Pons (tissue), 1 donor: ENCODE results near the gene ADAMTS4.
A peak's percentile ranks its signal among the peaks of the same experiment; 100 is the strongest.
"Not testable (repeated sequence)": the region's sequence is repeated elsewhere in the genome, so short reads cannot be mapped to it uniquely, and the experiment has no call there.

Experiments
- DNase-seq: peaks from one replicate; pipeline ENCODE4 v3.0.0-alpha.2; 2016; ENCODE audit warnings: low spot score

ADAMTS4 gene

DNA sequence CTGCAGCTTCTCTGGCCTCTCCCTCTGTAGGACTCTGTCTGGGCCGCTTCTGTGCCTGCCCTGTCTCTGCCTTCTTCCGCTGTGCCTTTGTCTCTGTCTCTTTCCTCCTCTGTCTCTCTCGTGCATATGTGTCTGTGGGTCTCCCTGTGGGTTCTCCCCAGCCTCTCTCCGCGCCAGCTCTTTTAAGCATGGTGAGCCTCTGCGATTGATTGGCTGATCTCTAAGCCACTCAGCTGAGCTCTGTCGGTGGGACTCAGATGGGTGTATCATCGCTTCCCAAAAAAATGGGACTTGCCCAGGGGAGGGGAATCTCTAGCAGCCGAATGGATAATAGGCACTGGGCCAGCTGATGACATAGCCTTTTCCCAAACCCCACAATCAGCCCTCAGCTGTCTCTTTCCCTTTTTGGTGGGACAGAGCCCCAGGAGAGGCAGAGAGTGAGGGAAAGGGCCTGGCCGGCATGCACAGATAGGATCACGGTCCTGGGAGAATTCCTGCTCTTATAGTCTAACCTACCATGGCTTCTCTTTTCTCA, at the start of gene ADAMTS4:
Gene ADAMTS4, minus strand, starts transcription at position 158 of the 535 bp plus-strand sequence. CDS start 427 bp downstream, outside the sequence.
- peak; percentile 98 for DNase-seq

- DNase-seq, result no peak
Measured at GRCh38 chr1:161244888-161245287, 46.0 kb upstream of the ADAMTS4 start.

DNA sequence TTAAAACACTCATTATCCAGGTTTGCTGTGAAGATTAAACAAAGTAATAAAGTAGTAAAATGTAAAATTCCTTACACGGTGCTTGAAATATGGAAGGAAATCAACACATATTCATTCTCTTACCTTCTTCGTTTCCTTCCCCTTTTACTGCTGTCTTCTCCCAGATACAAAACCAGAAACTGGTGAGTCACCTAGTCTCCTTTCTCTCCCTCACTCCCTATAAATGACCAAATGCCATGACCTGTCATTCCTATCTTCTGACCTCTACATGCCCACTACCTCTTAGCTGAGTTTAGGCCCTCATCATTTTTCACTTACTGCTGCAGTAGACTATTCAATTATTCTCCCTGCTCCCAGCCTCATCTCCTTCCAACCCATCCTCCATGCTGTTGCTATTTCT, 43.5 kb upstream of the ADAMTS4 start:
- DNase-seq, result no peak

- DNase-seq, result no peak
Measured at GRCh38 chr1:161241682-161242081, 42.8 kb upstream of the ADAMTS4 start.

- DNase-seq, result no peak
Measured at GRCh38 chr1:161238039-161238473, 39.2 kb upstream of the ADAMTS4 start, which contains the start of gene NR1I3. NR1I3 (minus strand) TSS chr1:161238203; CDS start chr1:161236565, 1,638 bp downstream.

- no peak for DNase-seq
Measured at GRCh38 chr1:161235957-161236775, 37.3 kb upstream of the ADAMTS4 start.

DNA sequence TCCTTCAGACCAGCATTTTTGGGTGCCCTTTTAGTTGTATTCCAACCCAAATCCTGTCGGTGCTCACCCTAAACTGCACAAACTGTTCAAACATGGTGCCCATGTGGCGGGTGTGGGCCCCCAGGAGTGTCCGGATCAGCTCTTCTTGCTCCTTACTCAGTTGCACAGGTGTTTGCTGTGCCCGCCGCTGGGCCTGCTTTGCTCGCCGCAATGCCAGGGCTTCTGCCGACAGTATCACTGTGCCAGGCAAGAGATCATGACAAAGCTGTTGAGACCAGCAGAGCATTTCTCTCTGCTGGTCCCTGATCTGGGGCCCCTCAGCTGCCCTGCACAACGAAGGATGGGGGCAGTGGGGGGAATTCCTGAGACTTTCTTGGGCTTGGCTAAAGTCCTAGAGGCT, 34.2 kb upstream of the ADAMTS4 start:
- DNase-seq, result no peak

DNA sequence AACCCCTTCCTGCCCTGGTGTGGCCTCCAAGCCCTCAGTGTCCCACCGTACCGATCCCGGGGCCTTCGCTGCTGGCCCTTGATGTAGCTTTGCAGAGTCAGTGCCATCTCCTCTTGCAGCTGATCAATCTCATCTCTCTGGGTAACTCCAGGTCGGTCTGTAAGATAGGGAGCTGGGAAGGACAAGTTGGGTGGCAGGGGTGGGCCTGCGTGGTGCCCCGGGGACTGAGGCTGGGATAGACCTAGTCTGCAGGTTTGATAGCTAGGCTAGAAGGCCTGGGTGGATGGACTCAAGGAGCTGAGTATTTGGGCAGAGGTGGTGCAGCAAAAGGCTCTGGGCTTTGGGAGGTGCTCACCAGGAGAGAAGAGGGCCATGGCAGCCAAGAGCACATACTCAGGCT, 31.9 kb upstream of the ADAMTS4 start:
- no peak for DNase-seq

- no peak for DNase-seq
Measured at GRCh38 chr1:161229896-161230295, 31.0 kb upstream of the ADAMTS4 start.

GRCh38 chr1:161228032-161228431, 29.2 kb upstream of the ADAMTS4 start:
- DNase-seq, result no peak

GRCh38 chr1:161227196-161227871, 28.5 kb upstream of the ADAMTS4 start:
- DNase-seq, result peak; percentile 84

- no peak for DNase-seq
Measured at GRCh38 chr1:161226759-161227158, 27.9 kb upstream of the ADAMTS4 start.

GRCh38 chr1:161226320-161226711, 27.5 kb upstream of the ADAMTS4 start:
- no peak for DNase-seq

DNA sequence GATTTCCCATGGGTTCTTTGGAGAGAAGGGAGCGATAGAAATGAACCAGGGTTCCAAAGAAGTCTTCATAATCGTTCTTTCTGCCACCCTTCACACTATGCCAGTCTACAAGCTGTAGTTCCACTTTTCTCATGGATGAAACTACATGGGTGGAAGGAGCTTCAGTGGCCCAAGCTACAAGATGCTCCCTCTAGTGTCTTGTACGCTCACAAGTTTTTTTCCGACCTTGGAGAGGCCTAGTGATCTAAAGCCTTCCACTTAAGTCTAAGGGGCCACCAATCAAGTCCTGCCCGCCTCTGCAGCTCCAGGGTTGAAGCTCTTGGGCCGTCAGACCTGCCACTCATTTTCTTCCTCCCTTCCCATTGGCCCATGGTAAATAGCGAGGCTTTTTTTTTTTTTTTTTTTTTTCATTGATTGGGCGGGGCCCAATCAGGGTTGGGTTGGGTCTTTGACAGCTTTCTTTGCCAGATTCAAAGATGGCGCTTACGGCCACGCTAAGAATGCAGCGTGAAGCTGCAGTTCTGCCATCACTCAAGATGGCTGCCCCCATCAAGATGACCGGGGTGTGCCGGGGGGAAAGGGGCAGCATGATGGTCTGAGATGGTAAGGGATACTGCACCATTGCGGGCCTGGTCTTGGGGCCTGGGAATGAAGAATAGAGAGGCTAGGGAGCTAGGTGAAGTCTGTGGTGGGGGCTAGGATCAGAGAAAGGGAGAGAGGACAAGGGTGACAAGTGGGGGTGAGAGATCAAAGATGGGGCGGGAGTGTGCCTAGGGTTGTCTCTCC, 26.9 kb upstream of the ADAMTS4 start, which contains the start of gene TOMM40L:
Gene TOMM40L, plus strand, starts transcription at position 527 of the 786 bp plus-strand sequence. CDS start 430 bp downstream, outside the sequence.
- peak; percentile 99 for DNase-seq

- no peak for DNase-seq
Measured at GRCh38 chr1:161225178-161225533, 26.3 kb upstream of the ADAMTS4 start.

GRCh38 chr1:161224695-161225087, 25.8 kb upstream of the ADAMTS4 start:
- DNase-seq, result not testable (repeated sequence)

DNA sequence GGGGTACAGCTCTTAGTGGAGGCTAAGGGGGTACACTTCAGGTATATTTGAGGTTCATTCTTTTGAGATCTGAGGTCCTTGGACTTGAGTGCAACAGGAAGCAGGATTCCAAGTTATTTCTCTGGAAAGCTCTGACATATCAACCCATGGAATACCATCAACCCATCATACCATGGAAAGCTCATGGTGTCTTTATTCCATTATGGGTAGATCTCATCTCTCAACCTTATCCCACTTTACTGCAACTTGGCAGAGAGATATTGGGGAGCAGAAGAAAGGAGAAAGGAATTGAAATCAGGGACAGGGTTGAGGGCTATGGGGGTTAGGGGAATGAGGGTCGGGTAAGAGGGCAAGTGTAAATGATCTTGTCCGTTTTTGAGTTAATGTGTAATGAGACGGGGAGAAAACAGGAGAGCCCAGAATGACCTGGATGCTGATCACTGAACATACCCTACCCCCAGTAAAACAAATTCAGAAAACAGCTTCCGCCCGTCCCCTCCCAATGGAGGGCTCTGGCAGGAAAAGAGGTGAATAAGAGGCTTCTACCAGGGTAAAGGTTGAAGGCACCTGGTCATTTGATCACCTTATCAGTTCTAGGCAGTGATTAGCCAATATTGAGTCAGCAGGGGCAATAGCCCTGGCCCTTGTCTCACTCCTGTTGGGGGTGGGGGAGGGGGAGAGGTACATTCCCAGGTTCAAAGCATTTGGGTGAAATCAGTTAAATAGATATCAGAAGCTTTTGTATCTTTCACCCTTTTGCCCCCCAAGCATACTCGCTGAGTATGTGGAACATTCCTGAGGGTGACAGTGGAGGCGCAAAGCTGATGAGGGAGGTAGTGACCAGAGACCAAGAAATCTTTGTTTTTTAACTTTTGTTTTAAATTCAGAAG, 25.2 kb upstream of the ADAMTS4 start:
- DNase-seq, result no peak

DNA sequence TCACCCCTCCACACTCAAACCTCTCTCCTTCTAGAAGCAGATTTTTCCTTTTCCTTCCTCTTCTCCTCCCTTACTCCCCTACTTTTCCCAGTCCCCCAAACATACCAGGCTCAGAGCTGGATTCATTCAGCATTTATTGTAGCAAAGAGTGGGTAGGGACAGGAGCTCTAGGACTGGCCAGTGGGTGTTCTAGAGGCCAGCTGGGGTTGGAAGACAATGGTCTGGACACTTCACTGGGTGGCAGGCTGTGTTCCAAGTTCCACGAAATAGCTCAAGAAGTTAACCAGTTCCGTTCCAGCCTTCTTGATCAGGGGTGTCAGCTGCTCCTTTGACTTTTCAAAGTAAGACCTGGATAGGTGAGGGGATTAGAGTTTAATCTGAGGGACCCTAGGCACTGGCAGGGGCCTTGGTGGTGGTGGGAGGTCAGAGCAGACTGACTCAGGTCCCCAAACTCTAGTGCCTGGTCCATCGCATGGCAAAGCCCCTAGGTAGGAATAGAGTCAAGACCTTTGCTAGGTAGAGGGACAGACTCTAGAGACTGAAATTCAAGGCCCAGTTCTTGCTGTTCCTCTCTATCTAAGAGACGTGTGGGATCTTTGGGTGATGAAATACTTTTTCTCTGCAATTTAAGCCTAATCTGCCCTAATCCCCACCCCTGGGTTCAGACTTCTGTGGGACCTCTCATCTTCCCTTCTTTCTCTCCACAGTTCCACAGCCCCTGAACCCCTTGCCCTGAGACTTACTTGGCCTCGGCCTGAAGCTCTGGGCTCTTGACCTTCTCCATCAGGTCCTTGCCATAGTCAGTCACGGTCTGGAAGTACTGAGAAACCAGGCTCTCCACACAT, 23.5 kb upstream of the ADAMTS4 start:
- no peak for DNase-seq

DNA sequence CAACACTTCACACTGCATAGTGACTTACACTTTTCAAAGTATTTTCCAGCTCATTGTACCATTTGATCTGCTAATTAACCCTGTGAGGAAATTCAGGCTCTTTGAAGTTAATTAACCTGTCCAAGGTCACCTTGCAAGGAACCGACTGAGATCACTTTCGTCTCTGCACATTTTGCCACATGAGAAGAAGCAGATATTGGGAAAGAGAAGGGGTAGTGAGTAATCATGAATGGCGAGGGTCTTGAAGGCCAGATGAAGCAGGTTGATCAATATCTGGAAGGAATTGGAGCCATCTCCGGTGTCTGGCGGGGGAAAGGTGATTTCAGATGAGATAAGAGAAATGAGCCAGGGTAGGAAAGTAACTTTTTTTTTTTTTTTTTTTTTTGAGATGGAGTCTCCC, 21.1 kb upstream of the ADAMTS4 start:
- DNase-seq, result no peak
